ENCODE measurements around the gene RASSF10.

- TF ChIP-seq POLR2A (IDR thresholded peaks at IDR 0.05) (no peak), CTCF (IDR thresholded peaks at IDR 0.05) (no peak)
Measured at GRCh38 chr11:12966002-12966401, 43.1 kb upstream of the RASSF10 start.
